K562 (cell line): Measurements from ENCODE around the gene HEATR9. TPM values are rescaled to one million over a fixed set of nuclear protein-coding genes. Genes with fewer than 3 reads are reported as not detected.
A peak's percentile ranks its signal among the peaks of the same experiment; 100 is the strongest.

ENCODE experiments used
- ARID1B ChIP-seq: fragments of 450-650 bp; IDR thresholded peaks from 2 replicates; pipeline ENCODE4 v1.6.1; 2016; ENCODE audit warnings: antibody characterized with exemption, mild to moderate bottlenecking, inconsistent platforms
- ARID3B ChIP-seq: fragments of 250-450 bp; sonication (Bioruptor Pico); IDR thresholded peaks from 2 replicates; pipeline ENCODE4 v1.4.0; 2020; ENCODE audit warnings: borderline replicate concordance
- CCNT2 ChIP-seq: IDR thresholded peaks from 2 replicates; pipeline ENCODE4 v1.6.1; 2011; ENCODE audit warnings: borderline replicate concordance, low read depth, mild to moderate bottlenecking, moderate library complexity, mixed read lengths, low read length; ENCODE audit not compliant: insufficient read length; ENCODE audit errors: extremely low read depth
- CEBPZ ChIP-seq: fragments of 150-350 bp; IDR thresholded peaks from 2 replicates; pipeline ENCODE4 v1.6.1; 2014; ENCODE audit warnings: low read depth, mild to moderate bottlenecking, low read length, borderline replicate concordance
- ELF2 ChIP-seq: fragments of 250-450 bp; sonication (Bioruptor Pico); IDR thresholded peaks from 2 replicates; pipeline ENCODE4 v1.5.0; 2021; ENCODE audit warnings: mild to moderate bottlenecking
- GMEB1 ChIP-seq: fragments of 250-450 bp; sonication (Bioruptor Pico); IDR thresholded peaks from 2 replicates; pipeline ENCODE4 v1.4.0; 2020; ENCODE audit warnings: mild to moderate bottlenecking
- NONO ChIP-seq, 2 experiments: fragments of 200-400 bp in 1 of 2; fragments of 450-650 bp in 1 of 2; formaldehyde crosslinking in 1 of 2; IDR thresholded peaks; 2 replicates each; pipeline ENCODE4 v1.6.1; 2017; ENCODE audit warnings: low read depth in 2 of 2, mild to moderate bottlenecking in 2 of 2, moderate library complexity in 2 of 2, low read length in 1 of 2
- NRF1 ChIP-seq, 2 experiments: fragments of 450-650 bp; IDR thresholded peaks in 1 of 2; conservative IDR thresholded peaks in 1 of 2; 2 replicates each; pipeline ENCODE4 v1.6.1; 2014; ENCODE audit warnings: mild to moderate bottlenecking in 2 of 2
- PATZ1 ChIP-seq: fragments of 250-450 bp; sonication (Bioruptor Pico); IDR thresholded peaks from 2 replicates; pipeline ENCODE4 v1.5.0; 2020; ENCODE audit warnings: mild to moderate bottlenecking, borderline replicate concordance
- RAD21 ChIP-seq, 2 experiments: fragments of 250-450 bp in 1 of 2; fragments of 450-650 bp in 1 of 2; sonication (Bioruptor Pico) in 1 of 2; formaldehyde crosslinking in 1 of 2; IDR thresholded peaks in 1 of 2; conservative IDR thresholded peaks in 1 of 2; 2 replicates each; pipeline versions ENCODE4 v1.4.0 to v1.8.0; 2020 to 2022; ENCODE audit warnings: mild to moderate bottlenecking in 2 of 2, moderate library complexity in 1 of 2
- SMAD2 ChIP-seq: fragments of 150-350 bp; IDR thresholded peaks from 2 replicates; pipeline ENCODE4 v1.6.1; 2014; ENCODE audit warnings: low read depth, mild to moderate bottlenecking, low read length
- SMARCA5 ChIP-seq: fragments of 450-650 bp; IDR thresholded peaks from 2 replicates; pipeline ENCODE4 v1.6.1; 2016
- U2AF1 ChIP-seq: fragments of 200-400 bp; formaldehyde crosslinking; optimal IDR thresholded peaks from 2 replicates; pipeline ENCODE3; 2017; ENCODE audit warnings: mild to moderate bottlenecking, low read depth, low read length, moderate library complexity
- ZNF143 ChIP-seq: sonication (generic); formaldehyde crosslinking; IDR thresholded peaks from 2 replicates; pipeline ENCODE4 v1.9.0; 2022; ENCODE audit warnings: mild to moderate bottlenecking, missing genetic modification reagents
- ZNF324 ChIP-seq: fragments of 250-450 bp; sonication (Bioruptor Pico); IDR thresholded peaks from 2 replicates; pipeline ENCODE4 v1.4.0; 2020; ENCODE audit warnings: mild to moderate bottlenecking
- ZNF764 ChIP-seq: fragments of 250-450 bp; sonication (Bioruptor Pico); IDR thresholded peaks from 2 replicates; pipeline ENCODE4 v1.4.0; 2020; ENCODE audit warnings: low read depth, mild to moderate bottlenecking, moderate library complexity
- polyA plus RNA-seq, 8 experiments: library from polyadenylated mRNA; depleted of rRNA in 4 of 8; stranded (reverse) in 5 of 8; unstranded in 3 of 8; fragments of >200 nt; fragmentation: Nextera tagmentation in 2 of 8; fragmentation: Illumina TruSeq in 1 of 8; extraction: Ambion mirVana in 2 of 8; extraction: Trizol in 1 of 8; gene quantifications; 2 replicates each; pipeline versions ENCODE4 v1.2.1 to v1.2.3, GENCODE V29; 2011 to 2014; ENCODE audit warnings: inconsistent platforms in 1 of 8, missing spikeins in 1 of 8
- total RNA-seq, 7 experiments: library from RNA; depleted of rRNA in 6 of 7; stranded (reverse); fragments of >200 nt in 6 of 7; fragmentation: Illumina TruSeq in 2 of 7; extraction: Trizol in 2 of 7; gene quantifications; 2 replicates each; pipeline versions ENCODE4 v1.2.1 to v1.2.3, GENCODE V29; 2011 to 2021; ENCODE audit warnings: low replicate concordance in 1 of 7

Gene HEATR9
- total and polyA plus RNA-seq, 9 of the 15 experiments (the other 6 are each of a cell fraction or from before 2014, with no cell fraction given): not detected

GRCh38 chr17:35808962-35809854 is 59.5 kb downstream of the HEATR9 start, which contains the start of gene TAF15 (continued):
- TF ChIP-seq PATZ1 (CRISPR knock-in tag) (no peak), ELF2 (CRISPR knock-in tag) (no peak), SMAD2 (no peak), RAD21 (CRISPR knock-in tag; conservative IDR thresholded peaks at IDR 0.05 in 1 of 2, IDR thresholded peaks at IDR 0.05 in 1 of 2) (peak; percentile 32 to 47; a peak in 3 of 4 replicates), ARID1B (no peak; the same call in 1 of the 2 replicates), CCNT2 (peak; percentile 65), NONO (IDR thresholded peaks at IDR 0.05; ENCODE audit: low read depth in 2 of 2, low read length in 1 of 2) (peak; percentile 82 to 99), ZNF143 (CRISPR knock-in tag) (no peak), ZNF324 (no peak), ARID3B (CRISPR knock-in tag) (no peak), U2AF1 (peak; percentile 86), GMEB1 (CRISPR knock-in tag) (peak; percentile 32; the same call in 1 of the 2 replicates), ZNF764 (CRISPR knock-in tag) (no peak), CEBPZ (no peak), NRF1 (conservative IDR thresholded peaks at IDR 0.05 in 1 of 2, IDR thresholded peaks at IDR 0.05 in 1 of 2) (peak in 1 of 2 experiments; percentile 52; a peak in 3 of 4 replicates), SMARCA5 (0 out of 2 replicates have a peak, but pooled peaks have one; percentile 11)
